HepG2 (cell line): ENCODE results near the gene TNFAIP2. TPM values are rescaled to one million over a fixed set of nuclear protein-coding genes. Genes with fewer than 3 reads are reported as not detected.
A peak's percentile ranks its signal among the peaks of the same experiment; 100 is the strongest.

Experiments used
- AGO2 ChIP-seq: fragments of 200-400 bp; formaldehyde crosslinking; optimal IDR thresholded peaks from 2 replicates; pipeline ENCODE3; 2017; ENCODE audit warnings: mild to moderate bottlenecking, low read depth, low read length, moderate library complexity
- AKAP8 ChIP-seq: sonication (generic); formaldehyde crosslinking; IDR thresholded peaks from 2 replicates; pipeline ENCODE4 v1.5.1; 2020; ENCODE audit warnings: mild to moderate bottlenecking, missing genetic modification reagents
- FOXC1 ChIP-seq: sonication (generic); formaldehyde crosslinking; IDR thresholded peaks from 2 replicates; pipeline ENCODE4 v1.8.0; 2022; ENCODE audit warnings: mild to moderate bottlenecking, missing genetic modification reagents, borderline replicate concordance
- GABPB1 ChIP-seq: IDR thresholded peaks from 2 replicates; pipeline ENCODE4 v1.6.1; 2016; ENCODE audit warnings: mild to moderate bottlenecking, missing genetic modification reagents, moderate library complexity, missing compliant biosample characterization
- IKZF4 ChIP-seq: sonication (generic); formaldehyde crosslinking; IDR thresholded peaks from 2 replicates; pipeline ENCODE4 v1.5.1; 2020; ENCODE audit warnings: borderline replicate concordance, mild to moderate bottlenecking, low read depth, missing genetic modification reagents; ENCODE audit errors: not compliant biosample characterization
- MEF2D ChIP-seq: sonication (generic); formaldehyde crosslinking; IDR thresholded peaks from 2 replicates; pipeline ENCODE4 v1.5.1; 2020; ENCODE audit warnings: mild to moderate bottlenecking, missing genetic modification reagents
- MXD4 ChIP-seq: IDR thresholded peaks from 2 replicates; pipeline ENCODE4 v1.6.1; 2016; ENCODE audit warnings: mild to moderate bottlenecking, missing biosample characterization, missing genetic modification reagents
- NONO ChIP-seq, 2 experiments: fragments of 450-650 bp in 1 of 2; sonication (generic) in 1 of 2; formaldehyde crosslinking in 1 of 2; IDR thresholded peaks in 1 of 2; conservative IDR thresholded peaks in 1 of 2; 2 replicates each; pipeline versions ENCODE4 v1.6.1 to v1.8.0; 2017 to 2022; ENCODE audit warnings: mild to moderate bottlenecking in 1 of 2, missing genetic modification reagents in 1 of 2, moderate library complexity in 1 of 2
- RBFOX2 ChIP-seq: fragments of 200-400 bp; formaldehyde crosslinking; IDR thresholded peaks from 2 replicates; pipeline ENCODE4 v1.6.1; 2017; ENCODE audit warnings: low read depth, mild to moderate bottlenecking, low read length
- RXRA ChIP-seq: sonication (generic); formaldehyde crosslinking; IDR thresholded peaks from 2 replicates; pipeline ENCODE4 v1.5.1; 2020; ENCODE audit warnings: missing genetic modification reagents
- ZBTB10 ChIP-seq: sonication (generic); formaldehyde crosslinking; IDR thresholded peaks from 2 replicates; pipeline ENCODE4 v1.4.0; 2020; ENCODE audit warnings: missing genetic modification reagents, borderline replicate concordance
- ZBTB7A ChIP-seq: sonication (generic); formaldehyde crosslinking; IDR thresholded peaks from 2 replicates; pipeline ENCODE4 v1.8.0; 2022; ENCODE audit warnings: mild to moderate bottlenecking, missing genetic modification reagents
- ZGPAT ChIP-seq: IDR thresholded peaks from 2 replicates; pipeline ENCODE4 v1.6.1; 2016; ENCODE audit warnings: mild to moderate bottlenecking
- ZIK1 ChIP-seq: sonication (generic); formaldehyde crosslinking; IDR thresholded peaks from 2 replicates; pipeline ENCODE4 v1.5.0; 2020; ENCODE audit warnings: mild to moderate bottlenecking, low read depth, missing genetic modification reagents, borderline replicate concordance
- ZNF160 ChIP-seq: sonication (generic); formaldehyde crosslinking; IDR thresholded peaks from 2 replicates; pipeline ENCODE4 v1.8.0; 2022; ENCODE audit warnings: mild to moderate bottlenecking, inconsistent platforms, missing genetic modification reagents
- ZNF326 ChIP-seq: sonication (generic); formaldehyde crosslinking; IDR thresholded peaks from 2 replicates; pipeline ENCODE4 v1.4.0; 2020; ENCODE audit warnings: missing genetic modification reagents, borderline replicate concordance
- ZNF333 ChIP-seq: sonication (generic); formaldehyde crosslinking; IDR thresholded peaks from 2 replicates; pipeline ENCODE4 v1.4.0; 2020; ENCODE audit warnings: mild to moderate bottlenecking, missing genetic modification reagents, borderline replicate concordance
- ZNF883 ChIP-seq: sonication (generic); formaldehyde crosslinking; IDR thresholded peaks from 2 replicates; pipeline ENCODE4 v1.5.1; 2020; ENCODE audit warnings: mild to moderate bottlenecking, missing genetic modification reagents; ENCODE audit errors: not compliant biosample characterization
- ZSCAN31 ChIP-seq: sonication (generic); formaldehyde crosslinking; IDR thresholded peaks from 2 replicates; pipeline ENCODE4 v1.5.0; 2020; ENCODE audit warnings: low read depth, mild to moderate bottlenecking, missing genetic modification reagents
- polyA plus RNA-seq, 8 experiments: library from polyadenylated mRNA; depleted of rRNA in 3 of 8; stranded (reverse) in 7 of 8; unstranded in 1 of 8; fragments of >200 nt; fragmentation: Illumina TruSeq in 4 of 8; extraction: Trizol in 4 of 8; gene quantifications; 2 replicates each; pipeline versions ENCODE4 v1.2.1 to v1.2.3, GENCODE V29; 2011 to 2016; ENCODE audit warnings: low read depth in 4 of 8, missing spikeins in 1 of 8, mixed read lengths in 1 of 8; ENCODE audit not compliant: insufficient read depth in 1 of 8
- total RNA-seq, 5 experiments: library from RNA; depleted of rRNA; stranded (reverse); fragments of >200 nt; fragmentation: Illumina TruSeq; extraction: Trizol; gene quantifications; 2 replicates each; pipeline ENCODE4 v1.2.3, GENCODE V29; 2016; ENCODE audit warnings: low read depth in 1 of 5
- TF ChIP-seq, protein P1 (sequence below): sonication (generic); formaldehyde crosslinking; IDR thresholded peaks from 2 replicates; pipeline ENCODE4 v1.5.1; 2020; ENCODE audit warnings: mild to moderate bottlenecking, missing genetic modification reagents, moderate library complexity
- TF ChIP-seq, protein P2 (sequence below): sonication (generic); formaldehyde crosslinking; IDR thresholded peaks from 2 replicates; pipeline ENCODE4 v1.4.0; 2020; ENCODE audit warnings: missing genetic modification reagents

Gene TNFAIP2
- total and polyA plus RNA-seq, 2 of the 13 experiments (the other 11 are each of a cell fraction or from before 2014, with no cell fraction given) = 0.46 to 1.5 TPM

DNA sequence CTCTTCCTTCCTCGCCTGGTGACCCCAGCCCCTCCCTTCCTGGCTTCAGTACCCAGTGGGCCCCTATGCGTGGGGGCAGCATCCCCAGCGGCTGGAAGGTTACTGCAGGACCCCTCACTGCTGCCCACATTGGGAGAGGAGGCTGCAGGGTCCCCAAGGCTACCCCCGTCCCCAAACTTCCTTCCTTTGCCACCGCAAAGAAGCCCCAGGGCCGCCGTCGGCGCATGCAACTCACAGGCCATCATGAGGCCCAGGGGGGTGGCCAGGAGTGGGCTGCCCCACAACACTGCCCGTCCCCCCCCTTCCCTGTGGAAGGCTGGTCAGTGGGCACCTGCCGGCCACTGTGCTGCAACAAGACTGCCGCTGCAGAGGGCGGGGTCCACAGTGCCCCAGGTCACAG lies 9.5 kb upstream of the TNFAIP2 start (continued):
- TF ChIP-seq RXRA (peak; percentile 12; the same call in 1 of the 2 replicates), RBFOX2 (peak; percentile 67), ZNF160 (0 out of 2 replicates have a peak, but pooled peaks have one; percentile 36), ZIK1 (CRISPR knock-in tag) (no peak), ZNF326 (peak; percentile 92), MEF2D (CRISPR knock-in tag) (no peak), AGO2 (peak; percentile 99), ZNF333 (CRISPR knock-in tag) (0 out of 2 replicates have a peak, but pooled peaks have one; percentile 67), GABPB1 (peak; percentile 25; the same call in 1 of the 2 replicates), ZGPAT (CRISPR knock-in tag) (peak; percentile 29; the same call in 1 of the 2 replicates), ZNF883 (CRISPR knock-in tag) (peak; percentile 33), IKZF4 (no peak), AKAP8 (CRISPR knock-in tag) (peak; percentile 98), ZBTB10 (CRISPR knock-in tag) (0 out of 2 replicates have a peak, but pooled peaks have one; percentile 19), MXD4 (CRISPR knock-in tag) (no peak), ZSCAN31 (0 out of 2 replicates have a peak, but pooled peaks have one; percentile 68), ZBTB7A (no peak), NONO (IDR thresholded peaks at IDR 0.05) (no peak), NONO (CRISPR knock-in tag; conservative IDR thresholded peaks at IDR 0.05) (no peak; the same call in none of the 2 replicates), FOXC1 (CRISPR knock-in tag) (no peak)
- TF ChIP-seq, protein P1, sequence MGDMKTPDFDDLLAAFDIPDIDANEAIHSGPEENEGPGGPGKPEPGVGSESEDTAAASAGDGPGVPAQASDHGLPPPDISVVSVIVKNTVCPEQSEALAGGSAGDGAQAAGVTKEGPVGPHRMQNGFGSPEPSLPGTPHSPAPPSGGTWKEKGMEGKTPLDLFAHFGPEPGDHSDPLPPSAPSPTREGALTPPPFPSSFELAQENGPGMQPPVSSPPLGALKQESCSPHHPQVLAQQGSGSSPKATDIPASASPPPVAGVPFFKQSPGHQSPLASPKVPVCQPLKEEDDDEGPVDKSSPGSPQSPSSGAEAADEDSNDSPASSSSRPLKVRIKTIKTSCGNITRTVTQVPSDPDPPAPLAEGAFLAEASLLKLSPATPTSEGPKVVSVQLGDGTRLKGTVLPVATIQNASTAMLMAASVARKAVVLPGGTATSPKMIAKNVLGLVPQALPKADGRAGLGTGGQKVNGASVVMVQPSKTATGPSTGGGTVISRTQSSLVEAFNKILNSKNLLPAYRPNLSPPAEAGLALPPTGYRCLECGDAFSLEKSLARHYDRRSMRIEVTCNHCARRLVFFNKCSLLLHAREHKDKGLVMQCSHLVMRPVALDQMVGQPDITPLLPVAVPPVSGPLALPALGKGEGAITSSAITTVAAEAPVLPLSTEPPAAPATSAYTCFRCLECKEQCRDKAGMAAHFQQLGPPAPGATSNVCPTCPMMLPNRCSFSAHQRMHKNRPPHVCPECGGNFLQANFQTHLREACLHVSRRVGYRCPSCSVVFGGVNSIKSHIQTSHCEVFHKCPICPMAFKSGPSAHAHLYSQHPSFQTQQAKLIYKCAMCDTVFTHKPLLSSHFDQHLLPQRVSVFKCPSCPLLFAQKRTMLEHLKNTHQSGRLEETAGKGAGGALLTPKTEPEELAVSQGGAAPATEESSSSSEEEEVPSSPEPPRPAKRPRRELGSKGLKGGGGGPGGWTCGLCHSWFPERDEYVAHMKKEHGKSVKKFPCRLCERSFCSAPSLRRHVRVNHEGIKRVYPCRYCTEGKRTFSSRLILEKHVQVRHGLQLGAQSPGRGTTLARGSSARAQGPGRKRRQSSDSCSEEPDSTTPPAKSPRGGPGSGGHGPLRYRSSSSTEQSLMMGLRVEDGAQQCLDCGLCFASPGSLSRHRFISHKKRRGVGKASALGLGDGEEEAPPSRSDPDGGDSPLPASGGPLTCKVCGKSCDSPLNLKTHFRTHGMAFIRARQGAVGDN (CRISPR knock-in tag) = peak; percentile 33; the same call in 1 of the 2 replicates
- TF ChIP-seq, protein P2, sequence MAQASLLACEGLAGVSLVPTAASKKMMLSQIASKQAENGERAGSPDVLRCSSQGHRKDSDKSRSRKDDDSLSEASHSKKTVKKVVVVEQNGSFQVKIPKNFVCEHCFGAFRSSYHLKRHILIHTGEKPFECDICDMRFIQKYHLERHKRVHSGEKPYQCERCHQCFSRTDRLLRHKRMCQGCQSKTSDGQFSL (CRISPR knock-in tag) = 0 out of 2 replicates have a peak, but pooled peaks have one; percentile 31
